HG02943 (cell line): ENCODE data around the gene ZFP36L2.

ENCODE experiments used
- ATAC-seq: cut with Tn5 transposase; IDR thresholded peaks from one replicate; pipeline ENCODE4 v1.9.1; 2021; ENCODE audit warnings: mild to moderate bottlenecking, low read depth, moderate library complexity; ENCODE audit not compliant: unreplicated experiment

ZFP36L2 gene

GRCh38 chr2:43210467-43211303 lies 15.7 kb downstream of the ZFP36L2 start:
- ATAC-seq = no peak

- no peak for ATAC-seq
Observed at GRCh38 chr2:43210125-43210466, 16.3 kb downstream of the ZFP36L2 start.

DNA sequence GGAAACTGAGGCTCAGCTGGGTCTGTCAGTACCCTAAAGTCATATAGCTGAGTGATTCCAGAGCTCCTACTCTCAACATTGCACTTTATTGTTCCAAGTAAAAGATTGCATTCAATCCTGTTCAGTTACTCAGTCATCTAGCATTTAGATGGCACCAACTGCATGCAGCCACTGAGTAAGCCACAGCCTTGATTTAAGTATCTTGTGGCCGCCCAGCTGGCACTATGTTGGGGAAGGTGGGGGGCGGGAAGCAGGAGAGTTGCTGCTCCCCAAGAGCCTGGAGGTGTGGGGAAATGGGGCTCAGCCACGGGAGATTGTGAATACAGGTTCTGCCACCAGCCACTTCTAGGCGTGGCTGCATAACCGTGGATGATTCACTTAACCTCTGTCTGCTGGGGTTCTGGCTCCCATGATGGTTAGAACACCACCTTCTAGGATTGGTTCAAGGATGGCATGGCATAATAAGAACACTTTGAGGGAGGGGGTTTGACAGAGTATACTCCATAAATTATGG lies 17.1 kb downstream of the ZFP36L2 start:
- ATAC-seq = no peak

DNA sequence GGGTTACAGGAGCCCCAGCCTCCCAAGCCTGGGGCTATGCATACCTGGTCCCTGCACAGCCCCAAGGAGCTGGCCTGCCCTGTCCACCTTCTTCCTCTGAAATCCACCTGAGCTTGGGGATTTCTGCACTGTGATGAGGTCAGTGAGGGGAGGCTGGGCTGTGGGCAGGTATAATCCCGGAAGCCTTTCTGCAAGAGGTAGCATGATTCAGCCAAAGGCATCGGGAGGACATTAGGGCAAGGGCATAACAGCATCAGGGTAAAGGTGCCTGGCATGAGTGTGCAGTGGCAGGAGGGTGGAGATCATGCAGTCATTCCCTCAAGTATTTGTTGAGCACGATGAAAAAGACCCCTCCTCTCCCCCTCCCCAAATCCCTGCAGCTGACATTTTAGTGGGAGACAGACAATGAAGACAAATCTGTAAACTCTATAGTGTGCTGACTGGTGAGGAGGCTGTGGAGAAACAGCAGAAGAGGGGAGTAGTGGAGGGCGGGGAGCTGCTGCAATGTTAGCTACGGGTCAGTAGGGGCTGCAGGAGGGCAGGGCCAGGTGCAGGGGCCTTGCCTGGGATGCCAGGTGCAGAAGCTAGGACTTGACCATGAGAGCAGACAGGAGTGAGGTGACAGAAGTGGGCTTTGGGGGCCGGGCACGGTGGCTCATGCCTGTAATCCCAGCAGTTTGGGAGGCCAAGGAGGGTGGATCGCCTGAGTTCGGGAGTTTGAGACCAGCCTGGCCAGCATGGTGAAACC lies 18.7 kb downstream of the ZFP36L2 start:
- ATAC-seq = no peak

DNA sequence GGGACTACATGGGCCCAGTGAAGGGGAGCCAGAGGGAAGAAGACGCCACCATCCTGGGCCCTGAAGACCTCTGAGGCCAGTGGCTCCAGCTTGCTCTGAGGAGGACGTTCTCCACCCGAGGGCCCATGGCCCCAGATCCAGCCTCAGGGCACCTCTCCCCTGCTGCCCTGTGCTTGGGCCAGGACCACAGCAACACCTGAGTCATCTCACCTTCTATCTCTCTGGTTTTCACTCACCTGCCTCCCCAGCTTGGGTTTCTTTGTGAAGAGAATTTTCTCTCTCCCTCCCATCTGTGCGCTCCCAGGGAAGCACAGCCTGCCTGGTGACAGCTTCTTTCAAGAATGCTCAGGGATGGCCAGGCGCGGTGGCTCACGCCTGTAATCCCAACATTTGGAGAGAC lies 19.8 kb downstream of the ZFP36L2 start:
- no peak for ATAC-seq

- ATAC-seq = no peak
Observed at GRCh38 chr2:43203373-43203772, 23.0 kb downstream of the ZFP36L2 start.

DNA sequence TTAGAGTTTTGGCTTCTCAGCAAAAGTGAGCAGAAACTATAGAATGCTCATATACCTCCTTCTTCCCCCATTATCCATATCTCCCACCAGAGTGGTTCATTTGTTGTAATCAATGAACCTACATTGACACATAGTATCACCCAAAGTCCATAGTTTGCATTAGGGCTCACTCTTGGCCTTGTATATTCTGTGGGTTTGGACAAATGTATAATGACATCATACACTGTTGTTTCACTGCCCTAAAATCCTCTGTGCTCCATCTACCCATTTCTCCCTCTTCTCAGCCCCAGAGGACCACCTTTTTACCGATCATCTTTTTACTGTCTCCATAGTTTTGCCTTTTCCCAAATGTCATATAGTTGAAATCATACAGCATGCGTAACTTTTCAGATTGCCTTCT lies 24.1 kb downstream of the ZFP36L2 start:
- no peak for ATAC-seq

DNA sequence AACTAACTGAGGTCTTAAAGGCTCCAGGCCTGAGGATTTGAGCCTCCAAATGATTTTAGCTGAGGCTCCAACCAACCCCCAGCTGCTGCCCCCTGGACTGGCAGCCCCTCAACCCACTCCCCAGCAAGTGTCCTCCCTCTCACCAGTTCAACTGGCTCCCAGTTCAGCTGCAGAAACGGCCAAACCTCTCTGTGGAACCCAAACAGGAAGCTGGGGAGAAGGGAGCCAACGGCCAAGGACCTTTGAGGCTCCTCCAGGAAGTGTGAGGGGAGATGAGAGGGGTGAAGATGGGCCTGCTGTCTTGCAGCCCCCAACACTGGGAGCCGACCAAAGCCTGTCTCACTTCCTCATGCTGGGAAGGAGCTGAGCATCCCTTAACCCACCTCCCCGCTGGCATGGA lies 24.9 kb downstream of the ZFP36L2 start:
- ATAC-seq = no peak

DNA sequence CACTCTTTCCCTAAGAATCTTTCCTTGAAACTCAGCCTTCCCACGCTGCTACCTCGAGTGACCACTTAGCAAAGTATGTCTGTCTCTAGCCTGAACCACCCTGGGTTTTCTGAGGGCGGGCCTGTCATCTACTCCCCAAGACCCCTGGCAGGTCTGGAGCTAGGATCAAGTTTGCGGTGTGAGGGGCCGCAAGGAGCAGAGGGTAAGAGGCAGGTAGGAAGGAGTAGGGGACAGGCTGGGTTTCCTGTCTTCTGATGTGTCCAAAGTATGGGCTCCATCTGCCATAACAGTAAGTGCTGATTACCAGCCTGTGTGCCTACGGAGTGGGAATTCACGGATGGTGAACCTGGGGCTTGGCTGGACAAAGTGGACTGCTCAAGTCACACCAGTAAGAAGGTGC lies 25.4 kb downstream of the ZFP36L2 start:
- ATAC-seq = no peak

- no peak for ATAC-seq
Observed at GRCh38 chr2:43199492-43200488, 26.6 kb downstream of the ZFP36L2 start.

DNA sequence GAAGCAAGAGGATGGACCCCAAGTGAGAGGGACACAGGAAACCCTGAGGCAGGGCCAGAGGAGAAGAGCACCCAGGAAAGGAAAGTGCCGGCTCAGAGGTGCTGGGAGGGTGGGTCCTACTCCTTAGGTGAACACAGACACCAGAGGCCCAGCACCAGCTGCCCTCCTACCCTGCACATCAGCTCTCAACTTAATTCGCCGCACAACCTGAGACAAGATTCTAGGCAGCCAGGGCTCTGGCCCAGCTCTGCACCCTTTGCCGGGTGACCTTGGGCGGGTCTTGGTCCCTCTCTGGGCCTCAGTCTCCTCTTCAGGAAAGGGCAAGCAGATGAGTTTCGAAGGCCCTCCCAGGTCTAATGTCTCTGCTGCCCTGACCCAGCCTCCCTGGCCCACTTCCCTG lies 28.1 kb downstream of the ZFP36L2 start:
- no peak for ATAC-seq

DNA sequence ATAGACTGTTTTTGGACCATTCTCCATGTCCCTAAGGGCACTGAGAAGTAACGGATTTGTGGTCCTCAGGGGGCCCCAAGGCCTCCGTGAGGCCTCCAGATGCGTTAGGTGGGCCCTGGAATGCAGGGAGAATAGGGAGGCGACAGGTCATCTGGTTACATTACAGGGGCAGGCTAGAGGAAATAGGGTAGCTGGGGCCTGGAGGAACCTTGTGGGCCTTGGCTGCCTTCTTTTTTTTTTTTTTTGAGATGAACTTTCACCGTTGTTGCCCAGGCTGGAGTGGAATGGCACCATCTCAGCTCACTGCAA lies 28.9 kb downstream of the ZFP36L2 start:
- no peak for ATAC-seq

- ATAC-seq = no peak
Observed at GRCh38 chr2:43196768-43197587, 29.4 kb downstream of the ZFP36L2 start.

GRCh38 chr2:43194121-43194869 lies 32.1 kb downstream of the ZFP36L2 start:
- peak; percentile 65 for ATAC-seq

DNA sequence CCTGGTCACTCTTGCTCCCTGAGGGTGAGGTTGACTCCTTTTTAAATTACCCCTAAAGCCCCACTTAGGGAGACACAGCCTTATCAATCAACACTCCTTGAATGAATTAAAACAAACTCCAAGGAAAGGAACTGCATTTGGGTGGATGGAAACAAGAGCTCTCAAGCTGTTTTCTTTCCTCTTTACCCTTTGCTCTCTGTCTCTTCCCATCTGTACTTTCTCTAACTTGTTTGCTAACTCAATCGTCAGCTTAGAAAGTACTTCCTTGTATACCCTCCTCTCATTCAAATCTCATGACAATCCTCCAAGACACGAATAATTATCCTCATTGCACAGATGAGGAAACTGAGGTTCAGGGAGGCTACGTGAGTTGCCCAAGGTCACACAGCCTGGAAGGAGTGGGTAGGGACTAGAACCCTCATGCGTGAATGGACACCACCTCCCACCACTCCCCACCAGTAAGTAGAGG lies 32.7 kb downstream of the ZFP36L2 start:
- ATAC-seq = no peak

DNA sequence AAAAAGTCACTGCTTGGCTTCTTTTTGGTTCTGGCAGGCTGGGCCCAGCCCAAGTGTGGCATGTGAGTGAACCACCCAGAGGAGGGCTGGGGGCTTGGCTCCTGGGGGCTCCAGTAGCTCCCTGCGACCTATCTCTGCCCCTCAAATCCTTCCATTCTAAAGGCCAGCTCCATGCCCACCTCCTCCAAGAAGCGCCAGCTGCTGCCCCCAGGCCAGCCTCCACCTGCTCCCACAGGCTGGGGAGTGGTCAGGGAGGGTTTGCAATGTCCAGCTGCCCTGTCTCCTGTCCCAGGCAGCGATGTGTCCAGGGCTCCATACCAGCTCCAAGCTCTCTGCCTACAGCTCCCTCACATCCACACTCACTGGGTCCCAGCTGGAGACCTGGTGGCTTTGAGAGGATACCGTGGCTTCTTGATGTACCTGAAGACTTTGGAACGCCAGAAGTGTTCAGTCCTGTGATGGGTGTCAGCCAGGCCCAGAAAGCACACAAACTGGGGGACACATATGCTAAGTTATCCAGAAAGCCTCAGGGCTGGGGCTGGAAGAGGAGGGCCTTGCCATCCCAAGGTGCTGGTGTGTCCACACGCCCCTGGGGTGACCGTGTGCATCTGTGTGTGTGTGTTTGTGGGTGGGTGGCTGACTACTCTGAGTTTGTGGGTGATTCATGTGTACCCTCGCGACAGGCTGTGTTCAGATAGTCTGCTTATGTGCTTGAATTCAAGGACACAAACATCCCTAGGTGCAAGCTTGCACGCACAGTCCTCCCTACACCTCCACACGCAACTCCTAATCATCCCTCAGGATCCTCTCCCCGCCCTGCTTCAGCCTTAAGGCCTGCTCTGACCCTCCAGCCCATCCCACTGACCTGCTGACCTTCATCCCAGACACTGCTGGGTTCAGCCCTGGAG lies 33.4 kb downstream of the ZFP36L2 start:
- no peak for ATAC-seq

DNA sequence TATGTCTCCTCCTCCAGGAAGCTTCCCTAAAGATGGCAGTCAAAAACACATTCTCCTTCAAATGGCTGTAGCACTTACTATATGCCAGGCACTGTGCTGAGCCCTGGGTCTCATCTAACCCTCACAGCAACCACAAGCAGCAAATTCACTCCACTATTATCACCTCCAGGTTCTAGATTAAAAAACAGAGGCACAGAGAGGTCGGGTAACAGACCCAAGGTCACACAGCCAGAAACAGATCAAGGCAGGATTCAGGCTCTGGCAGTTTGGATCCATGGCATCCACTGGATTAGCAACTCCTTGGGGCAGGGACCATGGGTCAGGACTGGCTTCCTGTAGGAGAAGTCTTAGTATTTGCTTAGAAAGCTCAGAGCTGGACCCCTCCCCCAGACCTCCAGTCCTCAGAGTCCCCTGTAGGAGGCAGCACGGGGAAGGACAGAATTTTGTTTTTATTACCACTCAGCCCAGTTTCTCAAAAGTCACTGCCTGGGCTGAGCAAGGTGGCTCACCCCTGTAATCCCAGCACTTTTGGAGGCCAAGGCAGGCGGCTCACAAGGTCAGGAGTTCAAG lies 34.4 kb downstream of the ZFP36L2 start:
- no peak for ATAC-seq
